Mononuclear cell (primary cell): ENCODE results near the gene WEE1. TPM values are rescaled to one million over a fixed set of nuclear protein-coding genes. Genes with fewer than 3 reads are reported as not detected.
"Not testable (repeated sequence)": the region's sequence is repeated elsewhere in the genome, so short reads cannot be mapped to it uniquely, and the experiment has no call there.

Source experiments
- H3K27me3 ChIP-seq: 2 replicates; pipeline ENCODE4 v1.6.0; 2011; ENCODE audit warnings: low read length, control low read depth; ENCODE audit not compliant: insufficient read depth
- H3K4me1 ChIP-seq: 2 replicates; pipeline ENCODE4 v1.5.1; 2011; ENCODE audit warnings: mild to moderate bottlenecking, low read length, control low read depth; ENCODE audit not compliant: insufficient read depth
- H3K4me3 ChIP-seq: 2 replicates; pipeline ENCODE4 v1.5.1; 2011; ENCODE audit warnings: mild to moderate bottlenecking, low read length, moderate library complexity
- H3K9me3 ChIP-seq: 2 replicates; pipeline ENCODE4 v1.5.1; 2011; ENCODE audit warnings: low read depth, mild to moderate bottlenecking, control low read depth, low read length
- total RNA-seq: library from RNA; depleted of rRNA; stranded (reverse); fragments of >200 nt; gene quantifications from one replicate; pipeline ENCODE4 v1.2.3, GENCODE V29; 2012

The WEE1 gene
- total RNA-seq, 1 donor = 9.7 TPM

GRCh38 chr11:9616858-9617257 is 43.4 kb downstream of the WEE1 start:
- peaks cover 59% of the 10 kb centered on the region for H3K4me1 ChIP-seq
- H3K9me3 ChIP-seq = no peaks in the 10 kb centered on the region
- H3K4me3 ChIP-seq = no peak overlapping the region
- H3K27me3 ChIP-seq = no peaks in the 10 kb centered on the region

GRCh38 chr11:9617940-9618339 is 44.5 kb downstream of the WEE1 start:
- Histone ChIP-seq H3K4me1 (peaks cover 53% of the 10 kb centered on the region), H3K9me3 (no peaks in the 10 kb centered on the region), H3K4me3 (no peak overlapping the region), H3K27me3 (no peaks in the 10 kb centered on the region)

GRCh38 chr11:9619004-9619403 is 45.5 kb downstream of the WEE1 start:
- Histone ChIP-seq H3K27me3 (no peaks in the 10 kb centered on the region), H3K4me3 (no peak overlapping the region), H3K4me1 (peaks cover 43% of the 10 kb centered on the region), H3K9me3 (no peaks in the 10 kb centered on the region)

GRCh38 chr11:9619971-9620370 is 46.5 kb downstream of the WEE1 start:
- Histone ChIP-seq H3K9me3 (no peaks in the 10 kb centered on the region), H3K4me3 (no peak overlapping the region), H3K4me1 (peaks cover 42% of the 10 kb centered on the region), H3K27me3 (no peaks in the 10 kb centered on the region)

DNA sequence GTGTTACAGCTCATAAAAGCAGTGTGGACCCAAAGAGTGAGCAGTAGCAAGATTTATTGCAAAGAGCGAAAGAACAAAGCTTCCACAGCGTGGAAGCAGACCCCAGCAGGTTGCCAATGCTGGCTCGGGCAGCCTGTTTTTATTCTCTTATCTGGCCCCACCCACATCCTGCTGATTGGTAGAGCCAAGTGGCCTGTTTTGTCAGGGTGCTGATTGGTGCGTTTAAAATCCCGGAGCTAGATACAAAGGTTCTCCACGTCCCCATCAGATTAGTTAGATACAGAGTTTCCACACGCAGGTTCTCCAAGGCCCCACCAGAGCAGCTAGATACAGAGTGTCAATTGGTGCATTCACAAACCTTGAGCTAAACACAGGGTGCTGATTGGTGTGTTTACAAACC is 48.9 kb downstream of the WEE1 start:
- not testable (repeated sequence) for H3K27me3 ChIP-seq, H3K4me3 ChIP-seq, H3K9me3 ChIP-seq
- peaks cover 33% of the 10 kb centered on the region for H3K4me1 ChIP-seq

- peaks cover 30% of the 10 kb centered on the region for H3K4me1 ChIP-seq
- H3K9me3 ChIP-seq, H3K4me3 ChIP-seq, H3K27me3 ChIP-seq: not testable (repeated sequence)
Observed at GRCh38 chr11:9623053-9623452, 49.6 kb downstream of the WEE1 start.

DNA sequence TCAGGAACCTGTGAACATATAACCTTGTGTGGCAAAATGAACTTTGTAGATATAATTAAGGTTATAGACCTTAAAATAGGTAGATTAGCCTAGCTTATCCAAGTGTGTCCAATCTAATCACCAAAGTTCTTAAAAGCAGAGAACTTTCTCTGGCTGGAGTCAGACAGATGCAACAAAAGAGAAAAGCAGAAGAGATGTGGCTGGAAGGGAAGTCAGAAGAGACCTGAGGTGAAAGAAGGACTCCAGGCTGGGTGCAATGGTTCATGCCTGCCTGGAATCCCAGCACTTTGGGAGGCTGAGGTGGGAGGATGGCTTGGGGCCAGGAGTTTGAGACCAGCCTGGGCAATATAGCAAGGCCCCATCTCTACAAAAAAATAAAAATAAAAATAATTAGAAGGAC is 51.0 kb downstream of the WEE1 start:
- H3K4me3 ChIP-seq = no peak overlapping the region
- H3K9me3 ChIP-seq = no peaks in the 10 kb centered on the region
- peaks cover 22% of the 10 kb centered on the region for H3K4me1 ChIP-seq
- no peaks in the 10 kb centered on the region for H3K27me3 ChIP-seq

GRCh38 chr11:9625162-9625561 is 51.7 kb downstream of the WEE1 start:
- Histone ChIP-seq H3K27me3 (no peaks in the 10 kb centered on the region), H3K4me3 (no peak overlapping the region), H3K4me1 (peaks cover 16% of the 10 kb centered on the region), H3K9me3 (no peaks in the 10 kb centered on the region)

DNA sequence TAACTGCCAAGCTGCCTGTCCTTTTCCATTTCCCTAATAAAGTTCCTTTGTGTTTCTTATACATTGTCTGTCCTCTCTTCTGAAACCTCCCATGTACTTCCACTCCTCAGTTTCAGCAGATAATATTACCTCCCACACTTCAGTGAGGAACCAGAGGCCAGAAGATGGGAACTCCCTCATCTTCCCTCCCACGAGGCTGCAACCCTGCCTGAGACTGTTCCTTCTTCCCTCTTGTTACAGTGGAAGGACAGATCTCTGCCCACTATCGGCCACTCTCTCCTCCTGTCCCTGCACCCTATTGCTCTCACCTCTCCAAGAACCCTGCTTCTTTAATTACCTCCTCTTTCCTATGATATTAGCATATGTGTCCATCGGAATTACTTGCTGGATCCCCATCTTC is 52.3 kb downstream of the WEE1 start:
- Histone ChIP-seq H3K4me3 (no peak overlapping the region), H3K9me3 (no peaks in the 10 kb centered on the region), H3K27me3 (no peaks in the 10 kb centered on the region), H3K4me1 (peaks cover 16% of the 10 kb centered on the region)

GRCh38 chr11:9626496-9627394 is 53.3 kb downstream of the WEE1 start:
- H3K4me1 ChIP-seq = peaks cover 18% of the 10 kb centered on the region
- H3K27me3 ChIP-seq = no peaks in the 10 kb centered on the region
- H3K9me3 ChIP-seq = no peaks in the 10 kb centered on the region
- no peak overlapping the region for H3K4me3 ChIP-seq

- H3K27me3 ChIP-seq = no peaks in the 10 kb centered on the region
- H3K4me3 ChIP-seq = no peak overlapping the region
- H3K4me1 ChIP-seq = peaks cover 26% of the 10 kb centered on the region
- no peaks in the 10 kb centered on the region for H3K9me3 ChIP-seq
Observed at GRCh38 chr11:9629064-9629463, 55.6 kb downstream of the WEE1 start.

- no peaks in the 10 kb centered on the region for H3K27me3 ChIP-seq
- peaks cover 23% of the 10 kb centered on the region for H3K4me1 ChIP-seq
- H3K9me3 ChIP-seq = no peaks in the 10 kb centered on the region
- no peak overlapping the region for H3K4me3 ChIP-seq
Observed at GRCh38 chr11:9633679-9634078, 60.2 kb downstream of the WEE1 start.

GRCh38 chr11:9636691-9637090 is 63.2 kb downstream of the WEE1 start:
- H3K4me1 ChIP-seq = peaks cover 50% of the 10 kb centered on the region
- no peak overlapping the region for H3K4me3 ChIP-seq
- no peaks in the 10 kb centered on the region for H3K9me3 ChIP-seq
- H3K27me3 ChIP-seq = no peaks in the 10 kb centered on the region

GRCh38 chr11:9639099-9639498 is 65.6 kb downstream of the WEE1 start:
- peaks cover 58% of the 10 kb centered on the region for H3K4me1 ChIP-seq
- no peak overlapping the region for H3K4me3 ChIP-seq
- H3K27me3 ChIP-seq = no peaks in the 10 kb centered on the region
- no peaks in the 10 kb centered on the region for H3K9me3 ChIP-seq
